Endothelial cell of umbilical vein (primary cell): Measurements from ENCODE around the gene SOX30. TPM values are rescaled to one million over a fixed set of nuclear protein-coding genes. Genes with fewer than 3 reads are reported as not detected.

Source experiments
- BruUV-seq: library from RNA; stranded (reverse); fragments of 400-500 nt; replicated peaks from 2 replicates; lab custom pipeline; 2021; lab: Mats Ljungman, UMichigan
- CTCF ChIA-PET: fragments of 300-600, 350-600 bp; sonication (Branson Sonifier 250); formaldehyde crosslinking; loops from one replicate; lab custom pipeline; 2021; ENCODE audit warnings: antibody characterized with exemption, inconsistent platforms; lab: Charles Lee
- POLR2A ChIA-PET: fragments of 300-600, 350-600 bp; sonication (Branson Sonifier 250); formaldehyde crosslinking; loops from one replicate; lab custom pipeline; 2021; ENCODE audit warnings: antibody characterized with exemption, inconsistent platforms; lab: Charles Lee
- DNase-seq: peaks from one replicate; pipeline ENCODE4 v3.0.0-alpha.2; 2011; ENCODE audit warnings: low read depth, low spot score
- FAIRE-seq: peaks from 2 replicates; lab custom pipeline; 2011; peaks lifted over from hg19 to GRCh38; lab: Jason Lieb, UNC
- H2AFZ ChIP-seq: 2 replicates; pipeline ENCODE4 v1.6.0; 2012; ENCODE audit warnings: low read depth, low read length, control low read depth, inconsistent platforms
- H3K27ac ChIP-seq: 2 replicates; pipeline ENCODE4 v1.5.1; 2011; ENCODE audit warnings: low read depth, mild to moderate bottlenecking, control low read depth, low read length, moderate library complexity; ENCODE audit not compliant: insufficient read depth
- H3K27me3 ChIP-seq, 2 experiments: 2 replicates each; pipeline versions ENCODE4 v1.6.0 to v1.6.1; 2011; ENCODE audit warnings: low read length in 2 of 2, mixed read lengths in 1 of 2; ENCODE audit not compliant: control insufficient read depth in 2 of 2, insufficient read depth in 2 of 2
- H3K36me3 ChIP-seq, 2 experiments: 2 replicates in 1 of 2; 3 replicates in 1 of 2; pipeline ENCODE4 v1.5.1; 2011; ENCODE audit warnings: low read length in 2 of 2, mild to moderate bottlenecking in 1 of 2, moderate library complexity in 1 of 2; ENCODE audit not compliant: control insufficient read depth in 2 of 2, insufficient read depth in 2 of 2; ENCODE audit errors: extremely low read depth in 1 of 2
- H3K4me1 ChIP-seq: 3 replicates; pipeline ENCODE4 v1.5.1; 2011; ENCODE audit warnings: mild to moderate bottlenecking, low read length; ENCODE audit not compliant: control insufficient read depth, insufficient read depth; ENCODE audit errors: extremely low read depth
- H3K4me2 ChIP-seq: 2 replicates; pipeline ENCODE4 v1.6.1; 2011; ENCODE audit warnings: low read length, control low read depth, mixed read lengths; ENCODE audit not compliant: insufficient read depth
- H3K4me3 ChIP-seq, 3 experiments: fragments of 200-600 bp in 1 of 3; sonication (generic), shearing (Covaris generic) in 1 of 3; replicated peaks in 1 of 3; 2 replicates each; pipeline ENCODE4 v1.5.1; 2011 to 2016; ENCODE audit warnings: control low read depth in 3 of 3, low read length in 3 of 3, mild to moderate bottlenecking in 2 of 3, inconsistent platforms in 1 of 3, low read depth in 1 of 3, moderate library complexity in 1 of 3; ENCODE audit not compliant: insufficient read depth in 1 of 3
- H3K79me2 ChIP-seq: 2 replicates; pipeline ENCODE4 v1.6.0; 2012; ENCODE audit warnings: low read length, inconsistent platforms; ENCODE audit not compliant: control insufficient read depth, insufficient read depth
- H3K9ac ChIP-seq: replicated peaks from 2 replicates; pipeline ENCODE3; 2011; ENCODE audit warnings: low read length, control low read depth; ENCODE audit not compliant: insufficient read depth; ENCODE audit errors: extremely low read depth
- H3K9me1 ChIP-seq: replicated peaks from 3 replicates; pipeline ENCODE4 v1.6.0; 2011; ENCODE audit warnings: mild to moderate bottlenecking, low read length; ENCODE audit not compliant: control insufficient read depth, insufficient read depth; ENCODE audit errors: extremely low read depth
- H3K9me3 ChIP-seq: replicated peaks from 2 replicates; pipeline ENCODE4 v1.5.1; 2012; ENCODE audit warnings: low read length, inconsistent platforms; ENCODE audit not compliant: control insufficient read depth, insufficient read depth
- H4K20me1 ChIP-seq: replicated peaks from 2 replicates; pipeline ENCODE3; 2011; ENCODE audit warnings: mild to moderate bottlenecking, low read length; ENCODE audit not compliant: control insufficient read depth, insufficient read depth; ENCODE audit errors: extremely low read depth
- FOS ChIP-seq: IDR thresholded peaks from 2 replicates; pipeline ENCODE4 v1.6.1; 2011; ENCODE audit warnings: mild to moderate bottlenecking, low read length, moderate library complexity, borderline replicate concordance; ENCODE audit not compliant: insufficient read depth
- JUN ChIP-seq: IDR thresholded peaks from 2 replicates; pipeline ENCODE4 v1.6.1; 2011; ENCODE audit warnings: borderline replicate concordance, low read depth; ENCODE audit not compliant: insufficient read length, insufficient read depth
- MAX ChIP-seq: IDR thresholded peaks from 2 replicates; pipeline ENCODE4 v1.6.1; 2011; ENCODE audit not compliant: insufficient read depth, insufficient read length
- MYC ChIP-seq: IDR thresholded peaks from one replicate; pipeline ENCODE4 v1.6.1; 2011; ENCODE audit warnings: mild to moderate bottlenecking, low read depth, low read length
- POLR2A ChIP-seq: IDR thresholded peaks from 2 replicates; pipeline ENCODE4 v1.6.1; 2012; ENCODE audit warnings: low read depth, mild to moderate bottlenecking, control low read depth, low read length
- POLR2AphosphoS5 ChIP-seq: IDR thresholded peaks from 2 replicates; pipeline ENCODE4 v1.6.1; 2012; ENCODE audit warnings: low read depth, mild to moderate bottlenecking, control low read depth, low read length, moderate library complexity; ENCODE audit not compliant: insufficient read depth
- dilution Hi-C: fragments of 300-500 bp; cut with MboI; formaldehyde crosslinking; loops from one replicate; pipeline ENCODE4 v1.15.0; 2019; ENCODE audit warnings: low sequenced_read_pairs; ENCODE audit not compliant: extremely low pct_ligation_motif_present
- intact Hi-C: fragments of 100-400 bp; cut with micrococcal nuclease; formaldehyde crosslinking; loops from one replicate; pipeline ENCODE4 v1.10.0; 2022
- polyA plus RNA-seq, 4 experiments: library from polyadenylated mRNA; depleted of rRNA in 3 of 4; stranded (reverse) in 3 of 4; unstranded in 1 of 4; fragments of >200 nt; gene quantifications; 2 replicates each; pipeline versions ENCODE4 v1.2.1 to v1.2.3, GENCODE V29; 2011 to 2012; ENCODE audit warnings: missing spikeins in 1 of 4
- total RNA-seq: library from RNA; stranded (reverse); gene quantifications from 2 replicates; pipeline ENCODE4 v1.2.3, GENCODE V29; 2021
- TF ChIP-seq, protein P1 (sequence below), 2 donors: IDR thresholded peaks; 1 replicate in 1 of 2; 2 replicates in 1 of 2; pipeline ENCODE4 v1.5.1; 2011; ENCODE audit warnings: low read length in 2 of 2, mild to moderate bottlenecking in 2 of 2, moderate library complexity in 2 of 2, control low read depth in 1 of 2, inconsistent platforms in 1 of 2, low read depth in 1 of 2; ENCODE audit not compliant: insufficient read depth in 1 of 2; ENCODE audit errors: extremely low read depth in 1 of 2

Gene SOX30
- total and polyA plus RNA-seq, 2 donors (not counting 3 experiments of a cell fraction or from before 2014, with no cell fraction given): not detected

DNA sequence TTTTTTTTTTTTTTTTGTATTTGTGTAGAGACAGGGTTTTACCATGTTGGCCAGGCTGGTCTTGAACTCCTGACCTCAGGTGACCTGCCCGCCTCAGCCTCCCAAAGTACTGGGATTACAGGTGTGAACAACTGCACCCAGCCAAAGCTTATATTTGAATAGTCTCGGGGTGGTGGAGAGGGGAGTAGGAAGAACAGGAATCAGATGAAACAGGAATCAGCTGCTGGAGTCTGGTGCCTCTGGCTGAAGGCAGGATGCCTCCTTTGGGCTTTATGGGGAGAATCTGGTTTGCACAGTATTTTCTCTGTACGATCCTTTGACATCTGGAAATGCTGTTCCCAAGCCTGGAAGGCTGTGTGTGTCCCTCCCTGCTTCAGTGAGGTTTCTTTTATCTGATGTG lies 30.0 kb upstream of the SOX30 start:
- Histone ChIP-seq H3K27me3 (no peaks in the 10 kb centered on the region), H3K4me2 (no peak overlapping the region), H3K79me2 (no peaks in the 10 kb centered on the region), H3K4me3 (no peak overlapping the region), H3K9me3 (no peaks in the 10 kb centered on the region), H3K36me3 (no peaks in the 10 kb centered on the region), H3K27ac (no peak overlapping the region), H3K4me1 (no peaks in the 10 kb centered on the region), H4K20me1 (no peaks in the 10 kb centered on the region), H3K9me1 (no peaks in the 10 kb centered on the region), H3K9ac (no peak overlapping the region), H2AFZ (no peak overlapping the region)
- BruUV-seq: no TSS peak
- intact Hi-C loops: no loop called here
- DNase-seq (no peak), FAIRE-seq (no peak)
- dilution Hi-C loops: no loop called here
- ChIA-PET POLR2A (no interaction called here), CTCF (interaction anchor here (0.6 to 1.0 kb wide), 3 partner anchors 8 to 118 kb away, joined by 3 to 7 read pairs (median 3); no protein-coding TSS in a partner anchor)
- TF ChIP-seq FOS (no peak), POLR2A (no peak), MAX (no peak), MYC (no peak), JUN (no peak), POLR2AphosphoS5 (no peak)
- TF ChIP-seq, protein P1, sequence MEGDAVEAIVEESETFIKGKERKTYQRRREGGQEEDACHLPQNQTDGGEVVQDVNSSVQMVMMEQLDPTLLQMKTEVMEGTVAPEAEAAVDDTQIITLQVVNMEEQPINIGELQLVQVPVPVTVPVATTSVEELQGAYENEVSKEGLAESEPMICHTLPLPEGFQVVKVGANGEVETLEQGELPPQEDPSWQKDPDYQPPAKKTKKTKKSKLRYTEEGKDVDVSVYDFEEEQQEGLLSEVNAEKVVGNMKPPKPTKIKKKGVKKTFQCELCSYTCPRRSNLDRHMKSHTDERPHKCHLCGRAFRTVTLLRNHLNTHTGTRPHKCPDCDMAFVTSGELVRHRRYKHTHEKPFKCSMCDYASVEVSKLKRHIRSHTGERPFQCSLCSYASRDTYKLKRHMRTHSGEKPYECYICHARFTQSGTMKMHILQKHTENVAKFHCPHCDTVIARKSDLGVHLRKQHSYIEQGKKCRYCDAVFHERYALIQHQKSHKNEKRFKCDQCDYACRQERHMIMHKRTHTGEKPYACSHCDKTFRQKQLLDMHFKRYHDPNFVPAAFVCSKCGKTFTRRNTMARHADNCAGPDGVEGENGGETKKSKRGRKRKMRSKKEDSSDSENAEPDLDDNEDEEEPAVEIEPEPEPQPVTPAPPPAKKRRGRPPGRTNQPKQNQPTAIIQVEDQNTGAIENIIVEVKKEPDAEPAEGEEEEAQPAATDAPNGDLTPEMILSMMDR (IDR thresholded peaks at IDR 0.05; ENCODE audit: extremely low read depth in 1 of 2, insufficient read depth in 1 of 2, low read depth in 1 of 2, low read length in 2 of 2): no peak
